AG10803 (cell line): ENCODE measurements around the gene COX11.

ENCODE experiments used
- DNase-seq: peaks from one replicate; pipeline ENCODE4 v3.0.0; 2010; ENCODE audit warnings: low read depth
- H3K4me3 ChIP-seq: 2 replicates; pipeline ENCODE4 v1.5.1; 2011; ENCODE audit warnings: mild to moderate bottlenecking, low read length, control low read depth
- CTCF ChIP-seq: conservative IDR thresholded peaks from 2 replicates; pipeline ENCODE4 v1.5.1; 2011; ENCODE audit warnings: mild to moderate bottlenecking, low read length, control low read depth, inconsistent platforms

COX11 gene

DNA sequence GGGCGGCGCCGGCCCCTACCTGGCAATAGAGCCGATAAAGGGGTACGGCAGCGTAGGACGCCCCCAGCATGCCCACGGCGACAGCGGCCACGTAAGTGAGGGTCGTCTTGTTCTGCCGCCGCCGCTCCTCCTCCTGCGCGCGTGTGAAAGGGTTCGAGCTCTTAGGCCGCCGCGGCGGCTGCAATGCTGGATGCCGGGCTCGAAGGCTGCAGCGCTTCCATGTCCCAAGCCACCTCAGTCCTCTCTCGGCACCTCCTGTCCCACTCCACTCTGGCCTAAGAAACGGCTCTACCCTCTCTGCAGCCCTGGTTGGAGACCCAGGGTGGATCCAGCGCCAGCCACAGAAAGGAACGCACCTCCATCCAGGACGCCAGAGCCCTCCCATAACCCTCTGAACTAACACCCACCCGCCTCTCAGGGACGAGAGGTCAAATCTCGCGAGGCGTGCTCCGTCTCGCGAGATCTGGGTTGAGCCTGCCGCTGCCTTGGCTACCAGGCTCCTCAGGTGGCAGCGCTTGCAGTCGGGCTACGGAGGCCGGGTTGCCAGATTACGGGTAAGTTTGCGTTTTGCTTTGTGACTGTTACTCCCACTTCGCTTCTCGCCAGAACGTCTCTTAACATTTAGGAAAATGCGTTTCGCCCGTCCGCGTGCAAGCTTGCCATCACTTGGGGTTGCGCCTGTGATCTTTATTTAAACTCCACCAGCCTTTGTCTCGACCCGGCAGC is at the start of gene COX11, which contains the start of gene STXBP4:
Gene COX11 (minus strand): TSS at position 393 of the 726 bp plus-strand sequence. CDS start 8 bp downstream, at position 385.
Gene STXBP4 (plus strand): TSS at position 504 of the 726 bp plus-strand sequence. CDS start 17,455 bp downstream, outside the sequence.
- TF ChIP-seq CTCF = peak; percentile 42; the same call in 1 of the 2 replicates
- peak; percentile 95 for DNase-seq
- H3K4me3 ChIP-seq = peak within 1 kb of the TSS; percentile 94

GRCh38 chr17:55005520-55005919 is 37.1 kb upstream of the COX11 start:
- peak; percentile 8 for DNase-seq
- peak; percentile 45 for TF ChIP-seq CTCF
- no peak overlapping the region for H3K4me3 ChIP-seq

GRCh38 chr17:55004484-55004883 is 36.0 kb upstream of the COX11 start:
- H3K4me3 ChIP-seq = no peak overlapping the region
- no peak for TF ChIP-seq CTCF
- DNase-seq = no peak

DNA sequence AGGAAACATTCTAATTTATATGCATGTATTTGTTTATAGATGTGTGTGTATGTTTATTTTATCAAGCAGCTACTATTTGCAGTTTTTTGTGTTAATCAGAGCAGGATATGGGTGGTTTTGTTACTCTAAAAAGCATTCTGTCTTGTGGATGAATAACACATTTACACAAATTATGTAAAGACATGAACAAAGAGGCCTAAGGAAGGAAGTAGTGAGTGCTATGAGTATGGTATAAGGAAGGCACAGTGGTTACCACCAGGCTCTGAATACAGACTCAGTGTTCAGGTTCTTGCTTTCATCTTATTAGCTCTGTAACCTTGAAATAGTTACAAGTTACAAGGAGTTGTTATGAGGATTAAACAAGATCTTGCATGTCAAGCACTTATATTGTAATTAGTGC is 34.0 kb upstream of the COX11 start:
- DNase-seq = no peak
- TF ChIP-seq CTCF = no peak
- no peak overlapping the region for H3K4me3 ChIP-seq

- H3K4me3 ChIP-seq = no peak overlapping the region
- no peak for TF ChIP-seq CTCF
- no peak for DNase-seq
Observed at GRCh38 chr17:54996441-54996840, 28.0 kb upstream of the COX11 start.

DNA sequence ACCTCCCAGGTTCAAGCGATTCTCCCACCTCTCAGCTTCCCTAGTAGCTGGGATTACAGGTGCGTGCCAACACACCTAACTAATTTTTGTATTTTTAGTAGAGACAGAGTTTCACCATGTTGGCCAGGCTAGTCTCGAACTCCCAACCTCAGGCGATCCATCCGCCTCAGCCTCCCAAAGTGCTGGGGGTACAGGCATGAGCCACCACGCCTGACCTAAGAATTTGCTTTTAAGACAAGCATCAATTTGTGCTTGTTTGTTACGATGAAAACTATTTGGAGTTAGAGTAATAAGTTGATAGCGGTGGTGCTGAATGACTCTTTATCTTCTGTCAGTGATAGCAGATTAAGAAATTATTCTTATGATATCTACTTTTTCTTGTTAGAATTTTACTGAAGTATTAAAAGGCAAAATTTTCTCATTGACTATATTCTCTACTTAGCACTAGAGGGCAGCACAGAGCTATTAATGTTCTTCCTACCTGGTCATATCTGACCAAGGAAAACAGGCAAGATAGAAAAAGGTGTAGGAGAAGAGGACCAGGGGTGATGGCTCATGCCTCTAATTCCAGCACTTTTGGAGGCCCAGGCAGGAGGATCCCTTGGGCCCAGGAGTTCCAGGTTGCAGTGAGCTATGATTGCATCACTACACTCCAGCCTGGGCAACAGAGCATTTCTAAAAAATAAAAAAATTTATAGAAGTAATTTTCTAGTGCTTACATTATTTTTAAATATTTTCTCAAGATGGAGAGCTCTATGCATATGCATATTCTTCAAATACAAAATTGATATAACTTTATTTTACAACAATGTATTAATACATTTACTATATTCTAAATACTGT is 24.6 kb upstream of the COX11 start:
- peak; percentile 57 for DNase-seq
- TF ChIP-seq CTCF = peak; percentile 71
- no peak overlapping the region for H3K4me3 ChIP-seq

DNA sequence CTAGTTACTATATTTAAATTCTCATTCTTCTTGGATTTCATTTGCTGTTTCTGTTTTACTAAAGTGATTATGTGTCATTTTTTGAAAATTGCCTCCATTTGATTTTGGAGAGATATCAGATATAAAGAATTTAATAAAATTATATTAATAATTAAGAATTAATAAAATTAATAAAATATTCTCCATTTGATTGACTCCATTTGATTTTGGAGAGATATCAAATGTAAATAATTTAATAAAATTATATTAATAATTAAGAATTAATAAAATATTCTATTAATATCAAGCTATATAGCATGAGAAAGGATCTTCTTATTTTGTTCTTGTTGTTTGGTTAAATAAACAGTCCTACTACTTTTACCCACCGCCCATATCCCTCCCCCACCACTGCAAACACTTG is 23.1 kb upstream of the COX11 start:
- TF ChIP-seq CTCF = no peak
- DNase-seq = no peak
- no peak overlapping the region for H3K4me3 ChIP-seq
